Amniotic epithelial cell (primary cell): Measurements from ENCODE around the gene OTOP3.
A peak's percentile ranks its signal among the peaks of the same experiment; 100 is the strongest.

Experiments used
- DNase-seq: peaks from one replicate; pipeline ENCODE4 v3.0.0-alpha.2; 2010; ENCODE audit warnings: low read depth

OTOP3 gene

DNA sequence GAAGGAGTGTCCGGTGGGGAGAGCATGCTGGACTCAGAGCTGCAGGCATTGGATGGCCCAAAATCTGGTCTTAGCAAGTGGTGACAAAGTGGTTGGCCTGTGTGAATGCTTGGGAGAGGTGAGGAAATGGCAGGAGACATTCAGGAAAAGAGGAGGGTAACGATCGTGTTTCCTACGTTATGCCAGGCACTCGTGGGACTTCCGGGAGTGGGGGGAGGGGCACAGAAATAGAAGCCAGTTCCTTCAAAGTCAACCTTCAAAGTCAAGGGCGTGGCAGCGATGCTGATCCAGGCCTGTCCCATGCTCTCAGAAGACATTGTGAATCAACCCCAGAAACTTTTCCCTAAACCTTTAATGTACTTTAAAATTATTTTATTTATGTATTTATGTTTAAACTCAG is 3.8 kb downstream of the OTOP3 start:
- DNase-seq: no peak

DNA sequence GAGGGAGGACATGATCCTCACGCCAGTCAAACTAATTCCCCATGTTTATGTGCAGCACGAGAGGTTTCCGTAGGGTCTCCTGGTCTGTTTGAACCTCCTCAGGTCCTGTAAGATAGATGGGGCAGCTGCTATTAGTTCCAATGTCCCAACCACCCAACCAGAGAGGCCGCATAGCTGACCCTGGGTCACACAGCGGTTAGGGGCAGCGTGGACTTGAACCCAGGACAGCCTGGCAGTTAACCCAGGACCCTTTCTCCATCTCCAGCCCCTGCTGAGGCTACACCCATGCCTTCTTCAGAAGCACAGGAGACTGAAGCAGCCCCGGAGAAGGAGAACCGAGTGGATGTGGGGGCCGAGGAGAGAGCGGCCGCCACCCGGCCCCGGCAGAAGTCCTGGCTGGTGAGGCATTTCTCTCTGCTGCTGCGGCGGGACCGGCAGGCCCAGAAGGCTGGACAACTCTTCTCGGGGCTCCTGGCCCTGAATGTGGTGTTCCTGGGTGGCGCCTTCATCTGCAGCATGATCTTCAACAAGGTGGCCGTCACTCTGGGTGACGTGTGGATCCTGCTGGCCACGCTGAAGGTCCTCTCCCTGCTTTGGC is 5.5 kb downstream of the OTOP3 start:
- no peak for DNase-seq

DNA sequence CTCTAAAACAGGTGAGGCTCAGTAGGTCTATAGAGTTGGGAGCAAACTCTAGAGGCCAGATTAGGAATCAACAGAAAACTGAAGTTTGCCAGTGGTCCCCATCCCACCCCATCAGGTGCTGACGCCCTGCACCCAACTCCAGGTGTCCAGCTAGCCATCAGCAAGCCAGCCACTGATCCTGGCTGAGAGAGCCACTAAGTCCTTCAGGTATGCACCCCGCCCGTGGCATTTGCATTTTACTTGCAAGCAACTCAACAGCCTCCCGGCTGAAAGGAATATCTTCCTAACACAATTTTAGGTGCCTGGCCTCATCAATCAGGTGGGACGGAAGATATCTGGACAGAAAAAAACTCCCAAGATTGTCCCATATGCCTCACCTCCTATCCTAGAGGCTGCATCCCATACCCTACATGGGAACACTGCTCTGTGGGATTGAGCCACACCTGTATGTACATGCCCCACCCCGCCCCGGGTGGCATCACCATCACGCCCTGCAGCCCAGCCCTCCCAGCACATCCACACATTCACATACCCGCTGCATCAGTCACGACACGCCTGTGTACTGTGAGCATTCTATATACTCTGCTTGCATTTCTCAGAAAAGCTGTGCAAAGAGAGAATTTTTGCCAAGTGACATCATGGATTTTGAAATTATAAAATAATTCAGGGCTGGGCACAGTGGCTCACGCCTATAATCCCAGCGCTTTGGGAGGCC is 8.3 kb downstream of the OTOP3 start:
- peak; percentile 6 for DNase-seq

DNA sequence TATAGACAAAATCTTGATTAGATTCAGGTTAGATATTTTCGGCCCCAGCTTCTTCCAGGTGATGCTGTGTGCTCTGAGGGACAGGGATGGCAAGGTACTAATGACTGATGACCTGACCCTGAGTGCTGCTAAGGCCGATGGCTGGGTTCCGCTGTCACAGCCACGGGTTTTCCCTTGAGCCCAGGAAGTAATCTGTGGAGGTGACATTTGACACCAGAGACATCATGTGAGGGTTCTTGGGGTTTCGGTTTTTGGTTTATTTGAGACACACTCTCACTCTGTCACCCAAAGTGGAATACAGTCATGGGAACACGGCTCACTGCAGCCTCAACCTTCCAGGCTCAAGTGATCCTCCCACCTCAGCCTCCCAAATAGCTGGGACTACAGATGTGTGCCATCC is 9.8 kb downstream of the OTOP3 start:
- DNase-seq: no peak

DNA sequence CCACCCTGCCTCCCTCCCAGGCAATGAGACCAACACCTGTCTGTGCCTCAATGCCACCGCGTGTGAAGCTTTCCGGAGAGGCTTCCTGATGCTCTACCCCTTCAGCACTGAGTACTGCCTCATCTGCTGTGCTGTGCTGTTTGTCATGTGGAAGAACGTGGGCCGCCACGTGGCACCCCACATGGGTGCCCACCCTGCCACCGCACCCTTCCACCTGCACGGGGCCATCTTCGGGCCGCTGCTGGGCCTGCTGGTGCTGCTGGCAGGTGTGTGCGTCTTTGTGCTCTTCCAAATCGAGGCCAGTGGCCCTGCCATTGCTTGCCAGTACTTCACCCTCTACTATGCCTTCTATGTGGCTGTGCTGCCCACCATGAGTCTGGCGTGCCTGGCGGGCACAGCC is 10.9 kb downstream of the OTOP3 start:
- DNase-seq: no peak

DNA sequence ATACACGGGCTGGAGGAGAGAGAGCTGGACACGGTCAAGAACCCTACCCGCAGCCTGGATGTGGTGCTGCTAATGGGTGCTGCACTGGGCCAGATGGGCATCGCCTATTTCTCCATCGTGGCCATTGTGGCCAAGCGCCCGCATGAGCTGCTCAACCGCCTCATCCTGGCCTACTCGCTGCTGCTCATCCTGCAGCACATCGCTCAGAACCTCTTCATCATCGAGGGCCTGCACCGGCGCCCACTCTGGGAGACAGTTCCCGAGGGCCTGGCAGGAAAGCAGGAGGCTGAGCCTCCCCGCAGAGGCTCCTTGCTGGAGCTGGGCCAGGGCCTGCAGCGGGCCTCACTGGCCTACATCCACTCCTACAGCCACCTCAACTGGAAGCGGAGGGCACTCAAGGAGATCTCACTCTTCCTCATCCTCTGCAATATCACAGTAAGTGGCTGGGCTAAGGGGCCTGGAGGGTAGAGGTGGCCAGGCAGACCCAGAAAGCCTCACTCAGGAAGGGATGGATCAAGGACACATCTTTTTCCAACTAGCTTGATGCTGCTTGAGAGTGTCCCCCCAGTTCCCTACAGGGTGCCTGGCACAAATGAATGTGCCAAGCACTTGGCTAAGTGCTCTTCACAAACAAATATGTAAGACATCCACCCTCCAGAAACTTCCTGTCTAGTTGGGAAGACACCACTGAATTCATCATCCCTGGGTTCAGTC is 11.5 kb downstream of the OTOP3 start:
- DNase-seq: no peak

DNA sequence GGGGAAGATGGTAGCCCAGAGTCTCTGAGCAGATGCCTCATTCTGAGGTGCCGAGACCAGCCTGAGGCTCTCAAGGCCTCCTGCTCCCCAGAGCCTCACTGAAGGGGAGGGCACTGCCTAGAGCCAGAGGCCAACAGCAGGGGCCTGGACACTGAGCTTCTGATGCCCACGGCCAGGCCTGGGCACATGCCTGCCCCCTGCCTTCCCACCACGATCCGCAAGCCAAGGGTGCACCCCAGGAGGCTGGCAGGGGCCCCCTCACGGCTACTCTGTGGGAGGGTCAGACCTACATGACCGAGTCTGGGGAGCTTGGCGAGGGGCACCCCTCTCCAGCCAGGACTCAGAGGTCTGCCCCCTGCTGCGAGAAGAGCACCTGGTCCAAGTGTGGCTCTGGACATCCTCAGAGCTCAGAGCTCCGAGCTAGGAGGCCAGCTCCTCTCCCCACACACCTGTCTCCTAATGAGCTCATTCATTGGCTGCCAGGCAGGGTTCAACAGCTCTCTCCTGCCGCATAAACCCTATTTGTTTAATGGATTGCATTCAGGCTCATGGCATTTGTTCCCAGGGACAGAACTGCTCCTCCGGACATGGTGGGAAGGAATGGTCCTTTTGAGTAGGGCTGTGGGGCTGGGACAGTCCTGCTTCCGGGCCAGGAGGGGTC is 13.9 kb downstream of the OTOP3 start:
- DNase-seq: no peak

DNA sequence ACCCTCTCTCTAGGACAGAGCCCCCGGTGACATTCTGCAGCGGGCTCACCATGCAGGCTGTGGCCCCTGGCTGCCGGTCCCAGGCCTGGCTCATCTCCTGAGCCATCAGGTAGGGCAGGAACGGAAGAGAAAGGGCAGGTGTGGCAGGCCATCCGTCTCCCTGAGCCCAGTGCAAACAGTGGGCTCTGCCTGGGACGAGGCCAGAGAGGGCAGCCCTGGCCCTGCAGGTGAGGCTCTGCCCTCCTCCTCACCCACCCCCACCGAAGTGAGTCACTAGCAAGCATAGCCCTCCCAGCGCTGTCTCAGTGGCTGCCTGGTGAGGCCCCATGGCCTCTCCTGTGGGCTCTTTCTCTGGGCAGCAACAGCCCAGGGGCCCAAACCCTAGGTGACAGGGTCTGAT is 14.5 kb downstream of the OTOP3 start:
- DNase-seq: no peak

DNA sequence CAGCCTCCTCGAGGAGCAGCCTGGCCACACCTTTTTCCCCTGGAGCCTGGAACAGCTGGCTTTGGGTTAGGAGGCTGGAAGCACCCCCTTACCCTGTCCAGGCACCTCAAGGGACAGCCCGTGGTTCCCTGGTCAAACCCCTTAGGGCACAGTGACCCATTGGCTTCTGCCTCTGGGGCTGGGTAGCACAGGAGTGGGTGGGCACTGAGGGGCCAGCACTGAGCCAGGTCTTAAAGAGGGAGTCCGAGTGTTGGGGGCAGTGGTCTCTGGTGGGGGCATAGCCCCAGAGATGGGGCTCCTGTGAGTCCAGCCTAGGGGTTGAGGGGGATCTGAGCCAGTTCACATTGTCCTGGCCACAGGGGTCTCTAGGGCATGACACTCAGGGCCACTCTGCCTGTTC is 15.4 kb downstream of the OTOP3 start:
- no peak for DNase-seq

DNA sequence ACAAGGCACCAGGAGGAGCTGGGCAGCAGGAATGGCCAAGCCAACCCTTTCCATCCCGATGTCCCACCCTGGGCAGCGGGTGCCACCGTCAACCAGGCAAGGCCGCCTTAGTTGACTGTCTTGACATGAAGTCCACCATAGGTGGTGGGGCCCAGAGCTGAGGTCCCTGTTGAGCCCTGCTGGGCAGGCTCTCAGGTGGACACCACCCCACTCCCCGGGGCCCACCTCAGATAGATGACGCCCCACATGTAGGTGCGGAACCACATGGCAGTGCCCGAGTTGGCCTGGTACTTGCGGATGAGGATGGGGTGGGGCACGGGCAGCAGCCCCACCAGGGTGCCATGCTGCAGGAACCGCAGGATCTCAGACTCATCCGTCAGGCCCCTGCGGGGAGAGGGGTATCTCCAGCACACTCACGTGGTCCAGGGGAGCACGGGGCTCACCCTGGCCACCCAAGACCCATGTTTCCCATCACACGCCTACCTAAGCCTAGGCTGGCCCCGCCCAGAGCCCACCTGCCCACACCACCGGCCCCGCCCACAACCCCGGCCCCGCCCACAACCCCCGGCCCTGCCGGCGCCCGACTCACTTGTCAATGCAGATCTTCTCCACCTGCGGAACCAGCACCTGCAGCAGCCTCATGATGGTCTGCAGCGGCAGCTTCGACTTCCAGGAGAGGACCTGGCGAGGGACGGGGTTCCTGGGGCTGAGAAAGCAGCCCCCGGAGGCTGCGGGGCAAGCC is 16.2 kb downstream of the OTOP3 start:
- DNase-seq: no peak

DNA sequence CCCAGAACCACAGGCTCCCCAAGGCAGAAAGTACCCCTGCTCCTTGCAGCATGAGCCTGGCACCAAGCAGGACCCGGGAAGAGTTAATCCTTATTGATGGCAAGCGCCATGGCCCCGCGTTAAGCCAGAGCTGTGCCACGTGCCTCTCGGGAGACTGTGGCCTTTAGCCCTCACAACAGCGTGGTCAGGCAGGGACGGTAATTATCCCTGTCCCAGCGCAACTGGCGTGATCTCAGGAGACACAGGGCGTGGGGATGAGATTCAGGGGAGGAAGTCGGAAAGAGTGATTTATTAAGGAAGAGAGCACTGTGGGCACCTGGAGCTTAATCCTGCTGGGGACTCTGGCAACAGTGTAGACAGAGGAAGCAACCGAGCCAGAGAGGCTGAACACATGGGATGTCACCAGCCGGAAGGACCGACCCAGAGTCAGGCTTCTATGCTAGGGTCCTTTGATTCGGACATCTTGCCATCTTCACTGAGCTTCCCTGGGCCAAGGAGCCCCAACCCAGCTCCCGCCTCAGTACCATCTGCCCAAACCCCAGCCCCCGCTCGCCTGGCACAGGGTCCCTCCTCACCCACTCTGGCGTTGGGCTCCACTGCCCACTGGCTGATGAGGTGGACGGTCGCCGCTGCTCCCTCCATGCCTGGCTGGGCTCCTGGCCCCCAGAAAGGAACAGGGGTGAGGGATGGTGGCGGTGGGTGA is 16.9 kb downstream of the OTOP3 start:
- DNase-seq: no peak

DNA sequence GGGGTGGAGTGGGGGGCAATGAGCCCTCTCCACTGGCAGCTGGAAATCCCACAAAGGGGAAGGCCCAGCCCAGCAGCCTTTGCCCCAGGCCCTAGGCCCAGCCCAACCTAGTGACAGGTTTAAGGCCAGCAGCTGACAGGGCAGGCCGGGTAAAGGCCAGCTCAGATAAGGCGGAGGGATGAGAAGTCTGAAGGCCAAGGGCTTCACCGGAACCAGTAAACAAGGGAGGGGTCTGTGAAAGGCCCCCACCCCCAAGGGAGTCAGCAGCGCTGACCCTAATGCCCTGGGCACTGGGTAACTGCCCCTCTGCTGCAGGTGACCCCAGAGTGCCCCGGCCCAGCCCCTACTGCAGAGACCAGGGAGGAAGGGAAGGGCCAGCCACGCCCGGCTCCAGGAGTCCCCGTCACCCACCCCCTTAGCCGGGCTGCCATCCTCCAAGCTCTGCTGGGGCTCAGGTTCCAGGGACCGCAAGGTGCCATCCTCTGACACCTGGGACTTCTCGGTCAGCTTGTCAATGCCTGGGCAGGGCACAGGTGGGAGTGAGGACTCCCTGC is 17.5 kb downstream of the OTOP3 start:
- DNase-seq: no peak

DNA sequence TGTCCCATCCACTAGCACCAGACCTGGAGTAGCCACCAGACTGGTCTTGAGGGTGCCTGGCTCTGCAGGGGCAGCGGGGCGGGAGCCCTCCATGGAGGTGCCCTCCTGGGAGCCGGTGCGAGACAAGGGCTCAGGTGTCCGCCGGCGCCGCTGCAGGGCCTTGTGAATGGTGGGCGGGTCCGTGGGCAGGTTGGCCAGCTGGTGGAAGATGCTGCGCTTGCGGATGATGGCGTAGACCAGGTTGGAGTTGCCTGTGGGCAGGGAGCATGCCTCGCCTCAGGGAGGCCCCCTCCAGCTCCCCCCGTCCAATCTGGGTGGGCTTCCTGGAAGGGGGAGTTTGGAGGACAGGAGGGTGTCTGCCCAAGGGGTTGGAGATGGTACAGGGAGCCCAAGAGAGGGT is 18.4 kb downstream of the OTOP3 start:
- no peak for DNase-seq

DNA sequence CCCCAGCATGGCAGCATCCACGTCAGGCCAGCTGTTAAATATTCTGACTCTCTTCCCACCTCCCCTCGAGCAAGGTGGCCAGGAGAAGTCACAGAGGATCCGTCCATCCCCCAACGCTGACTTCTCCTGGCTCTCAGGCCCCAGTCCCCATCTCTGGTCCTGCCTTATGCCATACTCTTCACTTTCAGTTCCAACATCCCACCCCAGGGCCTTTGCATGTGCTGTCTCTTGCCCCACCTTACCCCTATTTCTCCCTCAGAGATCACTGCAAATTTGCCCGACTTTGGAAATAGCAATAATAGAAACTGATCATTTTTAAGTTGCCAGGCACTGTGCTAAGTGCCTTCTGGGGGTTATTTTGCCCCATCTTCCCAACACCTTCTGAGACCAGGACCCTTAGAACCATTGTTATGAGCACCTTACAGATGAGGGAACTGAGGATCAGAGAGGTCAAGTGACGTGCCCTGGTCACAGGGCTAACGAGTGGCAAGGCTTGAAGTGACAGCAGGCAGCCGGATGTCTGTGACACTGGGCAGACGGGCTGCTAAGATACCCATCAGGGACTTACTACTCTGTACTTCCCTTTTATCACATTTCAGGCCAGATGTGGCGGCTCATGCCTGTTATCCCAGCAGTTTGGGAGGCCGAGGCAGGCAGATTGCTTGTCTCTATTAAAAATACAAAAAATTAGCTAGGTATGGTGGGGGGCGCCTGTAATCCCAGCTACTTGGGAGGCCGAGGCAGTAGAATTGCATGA is 19.1 kb downstream of the OTOP3 start:
- DNase-seq: no peak

DNA sequence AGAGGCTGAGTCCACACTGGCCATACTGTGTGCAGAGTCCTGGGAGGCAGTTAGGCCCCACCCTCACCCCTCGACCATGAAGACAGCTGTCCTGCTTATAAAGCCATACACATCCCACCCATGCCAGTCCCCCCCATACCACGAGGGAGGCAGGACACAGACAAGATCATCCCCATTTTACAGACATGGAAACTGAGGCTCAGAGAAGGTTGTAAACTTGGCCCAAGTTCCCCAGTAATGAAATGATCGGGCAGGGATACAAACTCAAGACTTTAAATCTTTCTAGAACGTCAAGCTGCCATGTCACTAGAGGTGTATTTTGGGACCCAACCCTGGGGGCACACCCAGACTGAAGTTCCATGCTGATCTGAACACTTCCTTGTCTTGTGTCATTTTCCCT is 20.4 kb downstream of the OTOP3 start:
- DNase-seq: no peak

DNA sequence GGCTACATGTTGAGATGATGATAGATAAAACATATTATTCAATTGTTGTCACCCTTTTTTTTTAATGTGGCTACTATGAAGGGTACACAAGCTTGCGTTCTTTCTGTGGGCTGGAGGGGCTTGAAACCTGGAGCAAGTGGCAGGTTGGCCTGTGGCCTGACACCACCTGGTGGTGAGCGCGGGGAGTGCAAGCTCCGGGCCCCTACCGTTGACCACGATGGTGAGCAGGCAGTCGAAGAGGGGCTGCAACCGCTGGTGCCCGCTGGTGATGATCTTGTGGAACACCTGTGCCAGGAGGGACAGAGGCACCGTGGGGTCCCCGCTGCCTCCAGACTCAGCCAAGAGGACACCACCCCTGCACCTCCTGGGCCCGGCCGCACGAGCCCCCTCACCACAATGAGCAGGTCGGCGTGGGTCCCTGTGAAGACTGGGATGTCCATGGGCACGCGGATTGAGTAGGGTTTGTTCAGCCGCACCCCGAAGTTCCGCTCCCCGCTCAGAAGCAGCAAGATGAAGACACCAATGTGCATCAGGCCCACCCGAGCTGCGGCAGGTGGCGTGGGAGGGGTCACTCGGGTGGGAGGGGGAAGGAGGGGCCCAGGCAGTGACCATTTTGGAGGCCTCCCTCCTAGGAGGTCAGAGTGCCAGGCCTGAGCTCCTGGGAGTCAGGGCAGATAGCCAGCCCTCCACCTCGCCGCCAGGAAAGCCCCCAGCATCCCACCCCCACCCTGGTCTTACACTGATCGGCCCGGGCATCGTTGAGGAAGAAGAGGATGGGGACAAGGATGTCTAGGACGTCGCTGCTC is 22.4 kb downstream of the OTOP3 start:
- peak; percentile 25 for DNase-seq

DNA sequence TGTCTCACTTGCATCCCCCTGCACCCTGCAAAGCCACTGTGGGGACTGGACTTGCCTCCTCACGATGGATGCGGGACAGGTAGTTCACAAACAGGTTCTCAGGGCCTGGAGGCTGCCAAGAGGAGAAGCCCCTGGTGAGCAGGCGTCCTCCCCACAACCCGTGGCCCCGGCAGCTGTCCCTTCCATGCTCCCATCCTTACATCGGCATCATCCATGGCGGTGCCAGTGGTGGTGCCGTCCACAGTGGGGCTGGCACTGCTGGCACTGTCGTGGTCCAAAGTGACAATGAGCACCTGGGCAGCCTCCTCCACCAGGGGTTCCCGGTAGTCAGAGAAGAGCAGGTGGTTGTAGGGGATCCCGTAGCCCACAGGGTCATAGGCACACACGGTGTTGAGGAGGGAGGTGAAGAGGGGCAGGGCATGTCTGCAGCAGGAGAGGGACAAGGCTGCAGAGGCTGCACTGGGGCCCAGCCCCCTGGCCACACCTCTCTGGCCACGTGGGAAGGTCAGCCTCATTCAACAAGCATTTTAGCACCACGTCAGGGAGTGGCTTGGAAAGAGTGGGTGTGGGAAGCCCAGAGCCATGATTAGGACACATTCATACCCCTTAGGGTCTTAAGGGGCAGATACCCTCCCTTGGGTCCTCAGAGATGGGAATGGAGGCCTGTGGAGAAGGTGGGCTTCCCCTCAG is 24.3 kb downstream of the OTOP3 start:
- peak; percentile 28 for DNase-seq

DNA sequence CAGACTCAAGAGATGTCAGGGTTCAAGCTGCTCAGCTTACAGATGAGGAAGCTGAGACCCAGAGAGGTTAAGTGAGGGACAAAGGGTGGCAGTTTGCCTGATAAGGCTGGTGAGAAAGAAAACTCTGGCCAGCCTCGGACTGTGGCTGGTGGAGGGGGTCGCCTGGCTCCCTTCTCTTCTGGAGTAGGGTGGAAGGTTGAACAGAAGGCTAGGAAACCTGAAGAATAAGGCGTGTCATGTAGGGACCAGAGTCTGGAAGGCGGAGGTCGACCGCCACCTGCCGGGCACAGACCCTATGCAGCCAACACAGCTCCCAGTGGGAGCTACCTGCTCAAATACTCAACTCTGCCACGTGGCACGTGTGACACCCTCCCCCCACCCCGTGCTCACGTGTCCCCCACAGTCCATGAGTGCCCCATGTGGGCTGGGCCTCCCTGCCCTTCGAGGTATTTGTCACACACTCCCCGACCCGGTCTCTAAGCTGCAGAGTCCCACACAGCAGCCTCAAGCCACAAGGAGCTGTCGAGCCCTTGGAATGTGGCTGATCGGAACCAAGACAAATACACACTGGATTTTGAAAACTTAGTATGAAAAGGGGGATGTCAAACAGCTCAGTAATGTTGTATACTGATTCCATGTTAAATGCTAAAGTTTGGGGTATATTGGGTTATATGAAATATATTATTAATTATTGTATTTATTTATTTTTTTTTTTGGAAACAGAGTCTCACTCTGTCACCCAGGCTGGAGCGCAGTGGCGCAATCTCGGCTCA is 25.1 kb downstream of the OTOP3 start:
- DNase-seq: peak; percentile 12
